ENCODE measurements around the gene ZFAND3. TPM values are rescaled to one million over a fixed set of nuclear protein-coding genes. Genes with fewer than 3 reads are reported as not detected.
A peak's percentile ranks its signal among the peaks of the same experiment; 100 is the strongest.

Gene ZFAND3
- total and polyA plus RNA-seq, 10 donors: 9.3 to 63.7 (median 49.9) TPM

DNA sequence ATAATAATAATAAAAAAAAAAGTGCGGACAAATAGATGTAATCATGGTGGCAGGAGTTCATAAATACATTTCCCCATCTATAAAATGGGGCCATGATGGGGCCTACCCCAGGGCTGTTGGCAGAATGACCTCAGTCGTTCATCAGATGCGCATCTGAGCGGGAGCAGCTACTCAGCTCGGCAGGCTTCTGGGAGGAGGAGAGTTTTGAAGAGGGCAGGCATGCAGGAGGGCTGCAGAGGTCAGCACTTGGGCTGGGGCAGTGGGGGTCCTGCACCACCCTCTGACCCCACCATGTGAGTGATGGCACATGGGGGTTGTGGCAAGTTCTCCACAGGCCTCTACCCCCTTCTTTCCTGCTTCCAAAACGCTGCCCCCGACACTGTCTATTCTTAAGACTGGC, 373.5 kb downstream of the ZFAND3 start:
- TF ChIP-seq, protein P1, sequence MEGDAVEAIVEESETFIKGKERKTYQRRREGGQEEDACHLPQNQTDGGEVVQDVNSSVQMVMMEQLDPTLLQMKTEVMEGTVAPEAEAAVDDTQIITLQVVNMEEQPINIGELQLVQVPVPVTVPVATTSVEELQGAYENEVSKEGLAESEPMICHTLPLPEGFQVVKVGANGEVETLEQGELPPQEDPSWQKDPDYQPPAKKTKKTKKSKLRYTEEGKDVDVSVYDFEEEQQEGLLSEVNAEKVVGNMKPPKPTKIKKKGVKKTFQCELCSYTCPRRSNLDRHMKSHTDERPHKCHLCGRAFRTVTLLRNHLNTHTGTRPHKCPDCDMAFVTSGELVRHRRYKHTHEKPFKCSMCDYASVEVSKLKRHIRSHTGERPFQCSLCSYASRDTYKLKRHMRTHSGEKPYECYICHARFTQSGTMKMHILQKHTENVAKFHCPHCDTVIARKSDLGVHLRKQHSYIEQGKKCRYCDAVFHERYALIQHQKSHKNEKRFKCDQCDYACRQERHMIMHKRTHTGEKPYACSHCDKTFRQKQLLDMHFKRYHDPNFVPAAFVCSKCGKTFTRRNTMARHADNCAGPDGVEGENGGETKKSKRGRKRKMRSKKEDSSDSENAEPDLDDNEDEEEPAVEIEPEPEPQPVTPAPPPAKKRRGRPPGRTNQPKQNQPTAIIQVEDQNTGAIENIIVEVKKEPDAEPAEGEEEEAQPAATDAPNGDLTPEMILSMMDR (IDR thresholded peaks at IDR 0.05 in 8 of 11, conservative IDR thresholded peaks at IDR 0.05 in 3 of 11): no peak
- TF ChIP-seq POLR2A (IDR thresholded peaks at IDR 0.05): no peak
- no peak for DNase-seq
- Histone ChIP-seq H3K36me3 (peaks cover 0 to 32% (median 0%) of the 10 kb centered on the region in 6 donors), H3K9me3 (no peaks in the 10 kb centered on the region), H3K27me3 (replicated peaks in 1 of 7) (no peaks in the 10 kb centered on the region), H3K4me1 (no peaks in the 10 kb centered on the region), H3K4me3 (no peak overlapping the region), H3K27ac (no peak overlapping the region)
- intact Hi-C loops (cut with DNase I; ENCODE audit: low total_unique reads): no loop called here
- 89 to 97% (median 94%) methylated on average over 7 of the region's 7 CpGs for WGBS, 5 donors

DNA sequence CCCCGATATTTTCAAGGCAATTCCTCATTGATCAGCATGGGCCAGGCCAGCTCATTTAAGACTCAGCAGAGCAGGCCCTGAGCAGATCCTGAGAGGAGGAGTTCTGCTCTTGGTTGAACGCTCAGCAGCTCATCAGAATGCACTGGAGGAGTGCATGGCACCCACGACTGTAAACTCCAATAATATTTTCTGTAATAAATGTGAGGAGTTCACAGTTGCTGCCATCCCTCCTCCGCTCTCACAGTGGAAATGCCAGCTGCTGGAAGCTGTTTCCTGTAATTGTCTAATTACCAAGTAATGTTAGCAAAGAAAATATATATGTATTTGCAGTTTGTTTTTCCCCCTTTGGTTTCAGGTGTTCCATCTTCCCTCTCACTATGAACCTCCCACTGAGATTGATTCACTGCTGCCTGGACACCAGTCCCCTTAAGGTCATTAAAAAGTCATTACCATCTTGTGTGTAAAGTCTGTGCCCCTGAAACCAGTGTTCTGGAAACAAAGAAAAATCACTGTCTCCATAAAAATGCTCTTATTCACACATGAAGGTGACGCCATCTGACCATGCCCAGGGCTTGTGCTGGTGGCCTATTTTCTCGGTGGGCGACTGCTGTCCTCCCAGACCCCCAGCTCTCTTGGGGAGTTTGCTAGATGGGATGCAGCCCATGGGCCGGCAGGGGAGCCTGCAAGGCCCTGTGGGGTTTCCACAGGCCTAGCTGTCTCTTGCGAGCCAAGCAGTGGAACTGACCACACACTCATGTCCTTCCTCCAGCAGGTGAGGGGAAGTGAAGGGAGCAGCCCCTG, 374.2 kb downstream of the ZFAND3 start:
- Histone ChIP-seq H3K27ac (no peak overlapping the region), H3K9me3 (no peaks in the 10 kb centered on the region), H3K4me1 (no peaks in the 10 kb centered on the region), H3K36me3 (peaks cover 0 to 30% (median 0%) of the 10 kb centered on the region in 6 donors), H3K4me3 (no peak overlapping the region), H3K27me3 (replicated peaks in 1 of 7) (no peaks in the 10 kb centered on the region)
- 77 to 85% (median 81%) methylated on average over 7 to 9 of the region's 9 CpGs for WGBS, 5 donors
- no peak for TF ChIP-seq POLR2AphosphoS5 (IDR thresholded peaks at IDR 0.05)
- no peak for TF ChIP-seq POLR2A (IDR thresholded peaks at IDR 0.05)
- TF ChIP-seq, protein P1 (IDR thresholded peaks at IDR 0.05 in 8 of 11, conservative IDR thresholded peaks at IDR 0.05 in 3 of 11): no peak
- intact Hi-C loops (cut with DNase I; ENCODE audit: low total_unique reads): no loop called here
- DNase-seq: no peak

DNA sequence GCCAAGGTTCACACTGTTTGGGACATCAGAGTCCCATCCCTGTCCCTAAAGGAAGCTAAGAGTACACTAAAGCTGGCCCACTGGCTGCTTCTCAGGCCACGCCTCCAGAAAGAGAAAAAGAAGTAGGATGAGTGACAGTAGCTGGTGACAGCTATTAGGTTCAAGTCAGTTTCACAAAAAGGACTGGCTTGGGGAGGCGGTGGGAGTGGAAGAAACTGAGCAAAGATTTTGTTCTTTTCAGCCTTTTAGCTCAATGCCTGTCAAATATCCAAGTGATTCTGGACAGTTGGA, 374.7 kb downstream of the ZFAND3 start:
- Histone ChIP-seq H3K36me3 (peaks cover 0 to 26% (median 0%) of the 10 kb centered on the region in 6 donors), H3K4me3 (no peak overlapping the region), H3K9me3 (no peaks in the 10 kb centered on the region), H3K27ac (no peak overlapping the region), H3K27me3 (replicated peaks in 1 of 7) (no peaks in the 10 kb centered on the region), H3K4me1 (no peaks in the 10 kb centered on the region)
- no peak for DNase-seq
- TF ChIP-seq POLR2A (IDR thresholded peaks at IDR 0.05): no peak
- no peak for TF ChIP-seq POLR2AphosphoS5 (IDR thresholded peaks at IDR 0.05)
- TF ChIP-seq, protein P1 (IDR thresholded peaks at IDR 0.05 in 8 of 11, conservative IDR thresholded peaks at IDR 0.05 in 3 of 11): no peak
- 81 to 91% (median 86%) methylated on average over 2 of the region's 2 CpGs for WGBS, 5 donors
- intact Hi-C loops (cut with DNase I; ENCODE audit: low total_unique reads): no loop called here

DNA sequence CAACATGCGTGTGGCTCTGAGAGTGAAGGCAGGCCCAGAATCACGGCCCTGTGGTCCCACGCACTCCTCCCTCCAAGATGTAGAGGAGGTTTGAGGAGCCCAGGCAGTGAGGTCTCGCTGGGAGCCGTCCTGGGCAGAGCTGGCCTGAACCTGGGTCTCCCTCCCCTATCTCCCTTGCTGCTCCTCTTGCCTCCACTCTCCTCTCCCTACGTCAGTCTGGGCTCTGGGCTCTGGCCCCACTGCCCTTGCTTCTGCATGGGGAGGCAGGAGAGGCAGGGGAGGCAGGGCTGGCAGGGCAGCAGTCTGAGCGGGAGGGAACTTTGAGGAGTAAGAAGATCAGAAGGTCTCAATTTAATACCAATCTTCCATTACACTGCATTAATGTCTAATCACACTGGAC, 375.1 kb downstream of the ZFAND3 start:
- Histone ChIP-seq H3K9me3 (no peaks in the 10 kb centered on the region), H3K27ac (no peak overlapping the region), H3K27me3 (replicated peaks in 1 of 7) (no peaks in the 10 kb centered on the region), H3K4me3 (no peak overlapping the region), H3K4me1 (no peaks in the 10 kb centered on the region), H3K36me3 (peaks cover 0 to 22% (median 0%) of the 10 kb centered on the region in 6 donors)
- no peak for DNase-seq
- 82 to 95% (median 88%) methylated on average over 6 to 7 of the region's 7 CpGs for WGBS, 5 donors
- TF ChIP-seq POLR2A (IDR thresholded peaks at IDR 0.05) (no peak), POLR2AphosphoS5 (IDR thresholded peaks at IDR 0.05) (peak in 1 of 3 donors; percentile 27)
- TF ChIP-seq, protein P1 (IDR thresholded peaks at IDR 0.05 in 8 of 11, conservative IDR thresholded peaks at IDR 0.05 in 3 of 11): no peak
- intact Hi-C loops (cut with DNase I; ENCODE audit: low total_unique reads): no loop called here

All from spleen (tissue), 11 donors.